GM18517 (cell line): Measurements from ENCODE around the gene CDCP1.

Experiments used
- ATAC-seq: cut with Tn5 transposase; IDR thresholded peaks from one replicate; pipeline ENCODE4 v1.9.1; 2021; ENCODE audit warnings: mild to moderate bottlenecking, moderate library complexity; ENCODE audit not compliant: unreplicated experiment

The CDCP1 gene

GRCh38 chr3:45116350-45116749 lies 29.8 kb downstream of the CDCP1 start:
- ATAC-seq, result no peak

GRCh38 chr3:45113625-45114050 lies 32.5 kb downstream of the CDCP1 start:
- no peak for ATAC-seq

- no peak for ATAC-seq
Observed at GRCh38 chr3:45112939-45113338, 33.2 kb downstream of the CDCP1 start.

- no peak for ATAC-seq
Observed at GRCh38 chr3:45110509-45110833, 35.7 kb downstream of the CDCP1 start.

- ATAC-seq, result no peak
Observed at GRCh38 chr3:45109771-45110508, 36.2 kb downstream of the CDCP1 start.

GRCh38 chr3:45106874-45107273 lies 39.3 kb downstream of the CDCP1 start:
- ATAC-seq, result no peak

- ATAC-seq, result no peak
Observed at GRCh38 chr3:45105855-45106671, 40.1 kb downstream of the CDCP1 start.

- ATAC-seq, result no peak
Observed at GRCh38 chr3:45104715-45105711, 41.2 kb downstream of the CDCP1 start.

- ATAC-seq, result no peak
Observed at GRCh38 chr3:45103753-45104714, 42.1 kb downstream of the CDCP1 start.

GRCh38 chr3:45103334-45103733 lies 42.8 kb downstream of the CDCP1 start:
- ATAC-seq, result no peak

- no peak for ATAC-seq
Observed at GRCh38 chr3:45100981-45101407, 45.2 kb downstream of the CDCP1 start.

GRCh38 chr3:45098310-45098709 lies 47.9 kb downstream of the CDCP1 start:
- no peak for ATAC-seq

- no peak for ATAC-seq
Observed at GRCh38 chr3:45097296-45097883, 48.8 kb downstream of the CDCP1 start.

- ATAC-seq, result no peak
Observed at GRCh38 chr3:45095916-45096526, 50.2 kb downstream of the CDCP1 start.

GRCh38 chr3:45093176-45093575 lies 53.0 kb downstream of the CDCP1 start:
- ATAC-seq, result no peak

- no peak for ATAC-seq
Observed at GRCh38 chr3:45092132-45093031, 53.8 kb downstream of the CDCP1 start.

- no peak for ATAC-seq
Observed at GRCh38 chr3:45090855-45091254, 55.3 kb downstream of the CDCP1 start.
